Left ventricle myocardium superior (tissue), 1 donor: ENCODE measurements around the gene NEIL3. TPM values are rescaled to one million over a fixed set of nuclear protein-coding genes. Genes with fewer than 3 reads are reported as not detected.

Experiments used
- ATAC-seq: fragments of 200-7000 bp; cut with Tn5 transposase; one replicate; pipeline ENCODE4 v1.9.1; 2020; ENCODE audit warnings: mild to moderate bottlenecking, moderate library complexity
- DNase-seq: peaks from one replicate; pipeline ENCODE4 v3.0.0-alpha.2; 2020
- intact Hi-C: fragments of 100-400 bp; cut with micrococcal nuclease; formaldehyde crosslinking; loops from one replicate; pipeline ENCODE4 v1.11.0; 2022
- total RNA-seq: library from RNA; stranded (reverse); fragmentation: NEBNext Ultra II Directional; extraction: Animal tissue kit (Norgen Biotek cat#: 25700); gene quantifications from one replicate; pipeline ENCODE4 v1.2.1, GENCODE V29; 2021
- donor health status: DM: no; HTN: yes; CAD: no; lungs with severe emphysema.

Gene NEIL3
- total RNA-seq, 1 donor from 2014 or later: 0.10 TPM

DNA sequence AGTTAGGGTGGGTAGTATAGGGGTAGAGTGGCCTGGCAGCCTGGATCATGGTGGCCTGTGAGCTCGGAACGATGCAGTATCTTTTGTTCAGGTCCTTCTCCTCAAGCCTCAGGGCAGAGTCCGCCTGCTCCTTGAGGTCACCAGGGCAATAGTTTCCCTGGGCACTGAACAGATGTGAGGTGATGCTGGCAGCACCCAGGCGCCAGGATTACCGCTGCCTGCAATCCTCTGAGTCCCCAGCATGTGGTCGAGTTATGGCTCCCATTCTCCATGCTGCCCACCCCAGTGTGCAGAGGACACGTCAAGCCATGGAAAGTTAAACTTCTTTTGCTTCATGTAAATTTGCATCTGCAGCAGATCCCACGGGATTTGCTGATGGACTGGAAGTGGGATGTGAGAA is 38.7 kb downstream of the NEIL3 start:
- ATAC-seq: no peak
- no peak for DNase-seq
- intact Hi-C loops: no loop called here

DNA sequence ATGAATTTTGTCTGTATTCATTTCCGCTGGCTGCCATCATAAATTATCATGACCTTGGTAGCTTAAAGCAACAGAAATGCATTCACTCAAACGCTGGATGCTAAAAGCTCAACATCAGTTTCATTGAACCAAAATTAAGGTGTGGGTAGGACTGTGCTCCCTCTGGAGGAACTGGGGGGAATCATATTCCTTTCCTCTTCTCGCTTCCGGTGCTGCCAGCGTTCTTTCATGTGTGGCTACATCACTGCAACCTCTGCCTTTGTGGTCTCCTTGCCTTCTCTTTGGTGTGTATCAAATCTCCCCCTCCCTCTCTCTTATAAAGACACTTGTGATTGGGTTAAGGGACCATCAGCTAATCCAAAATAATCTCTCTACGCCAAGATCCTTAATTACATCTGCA is 39.5 kb downstream of the NEIL3 start:
- intact Hi-C loops: no loop called here

DNA sequence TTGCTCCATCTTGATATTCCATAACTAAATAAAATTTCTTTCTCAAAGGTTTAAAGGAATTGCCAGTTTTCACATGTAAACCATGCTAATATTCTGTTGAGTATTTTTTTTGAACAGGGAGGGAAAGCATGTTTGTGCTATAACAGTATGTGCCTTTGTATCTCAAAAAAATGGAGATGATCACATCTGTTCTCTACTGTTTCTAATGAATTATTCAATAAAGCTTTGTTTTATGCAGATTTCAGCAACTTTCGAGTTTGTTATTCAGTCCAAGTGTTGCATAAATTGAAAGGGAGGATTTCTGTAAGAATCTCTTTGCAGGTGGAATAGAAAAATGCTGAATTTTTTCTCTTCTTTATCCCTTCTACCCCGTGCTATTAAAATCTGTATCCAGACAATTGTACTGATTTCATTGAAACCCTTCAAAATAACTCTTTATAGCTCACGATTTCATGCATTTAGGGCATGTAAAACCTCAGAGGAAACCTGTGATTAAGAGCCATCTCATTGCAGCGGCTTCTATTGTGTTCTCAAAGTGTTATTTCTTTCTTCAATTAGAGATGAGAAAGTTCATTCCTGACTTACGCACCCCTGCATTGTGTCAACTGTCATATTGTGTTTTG is 42.1 kb downstream of the NEIL3 start:
- DNase-seq: no peak
- intact Hi-C loops: no loop called here
- ATAC-seq: no peak

More for the DNA sequence above, 39.5 kb downstream of the NEIL3 start:
- no peak for DNase-seq
- ATAC-seq: no peak

DNA sequence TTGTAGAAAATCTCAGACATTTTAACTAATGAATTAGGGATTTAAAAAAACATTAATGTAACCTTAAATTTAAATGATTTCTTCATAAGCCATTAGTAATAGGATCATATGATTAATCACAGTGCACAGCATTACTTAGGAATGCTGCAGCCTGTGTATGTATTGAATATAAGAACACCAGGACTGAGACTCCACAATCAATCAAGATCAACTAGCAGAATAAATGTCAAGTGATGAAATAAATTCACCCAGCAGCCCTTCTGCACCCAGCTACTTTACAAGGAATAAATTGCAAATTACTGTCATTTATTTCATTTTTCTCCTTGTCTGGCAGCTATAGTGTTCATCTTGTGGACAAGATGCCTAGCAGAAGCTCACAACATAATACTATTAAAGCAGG is 46.5 kb downstream of the NEIL3 start:
- DNase-seq (no peak), ATAC-seq (no peak)
- intact Hi-C loops: no loop called here

DNA sequence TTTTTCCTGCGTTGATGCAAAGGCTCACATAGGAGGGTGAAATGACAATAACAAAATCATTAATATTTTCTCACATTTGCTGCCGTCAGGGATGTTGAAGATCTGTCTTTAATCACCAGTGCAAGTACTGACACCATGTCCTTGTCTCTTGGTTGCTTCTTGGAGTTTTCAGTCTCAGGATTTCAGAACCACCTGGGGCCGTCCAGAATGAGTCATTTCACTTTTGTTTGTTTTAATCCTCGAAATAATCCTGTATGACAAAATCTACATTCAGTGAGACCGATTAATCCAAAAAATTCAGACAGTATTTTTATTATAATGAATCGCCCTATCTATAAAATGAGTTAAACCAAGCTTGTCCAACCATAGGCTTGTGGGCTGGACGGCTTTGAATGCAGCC is 47.2 kb downstream of the NEIL3 start:
- ATAC-seq: no peak
- DNase-seq: no peak
- intact Hi-C loops: no loop called here

DNA sequence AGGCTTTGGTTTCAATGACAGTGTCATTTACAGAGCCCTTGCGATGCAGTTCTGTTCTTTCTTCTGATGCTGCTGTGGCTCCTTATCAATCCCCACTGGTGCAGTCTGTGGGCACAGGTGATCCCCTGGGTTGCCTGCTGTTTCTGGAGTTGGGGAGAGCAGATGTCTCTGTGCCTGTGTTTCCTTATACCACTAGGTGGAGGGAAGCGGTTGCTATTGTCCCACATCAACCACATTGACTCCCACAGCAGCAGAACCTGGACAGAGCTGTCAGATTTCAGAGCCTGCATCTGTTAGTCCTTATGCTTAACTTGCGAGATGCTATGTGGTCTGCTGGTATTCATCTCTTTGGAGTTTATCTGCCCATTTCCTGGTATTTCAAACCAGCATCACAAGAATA is 57.7 kb downstream of the NEIL3 start:
- DNase-seq (no peak), ATAC-seq (no peak)
- intact Hi-C loops: no loop called here

DNA sequence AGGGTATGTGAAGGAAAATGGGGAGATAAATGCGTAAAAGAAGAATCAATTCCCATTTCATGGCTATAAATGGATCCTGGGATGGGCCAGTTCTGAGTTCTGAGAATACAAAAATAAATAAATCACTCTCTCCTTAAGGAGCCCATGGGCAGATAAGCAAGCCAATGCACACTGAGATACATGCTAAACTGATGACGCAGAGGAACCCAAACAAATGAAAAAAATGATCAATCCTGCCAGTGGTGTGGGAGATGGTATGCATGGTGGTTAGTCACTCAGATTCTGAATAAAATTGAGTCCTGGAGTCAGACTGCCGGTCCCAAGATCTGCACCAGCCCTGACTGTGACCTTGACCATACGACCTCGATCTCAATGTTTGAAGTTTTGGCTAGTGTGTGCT is 59.7 kb downstream of the NEIL3 start:
- ATAC-seq (no peak), DNase-seq (no peak)
- intact Hi-C loops: no loop called here

DNA sequence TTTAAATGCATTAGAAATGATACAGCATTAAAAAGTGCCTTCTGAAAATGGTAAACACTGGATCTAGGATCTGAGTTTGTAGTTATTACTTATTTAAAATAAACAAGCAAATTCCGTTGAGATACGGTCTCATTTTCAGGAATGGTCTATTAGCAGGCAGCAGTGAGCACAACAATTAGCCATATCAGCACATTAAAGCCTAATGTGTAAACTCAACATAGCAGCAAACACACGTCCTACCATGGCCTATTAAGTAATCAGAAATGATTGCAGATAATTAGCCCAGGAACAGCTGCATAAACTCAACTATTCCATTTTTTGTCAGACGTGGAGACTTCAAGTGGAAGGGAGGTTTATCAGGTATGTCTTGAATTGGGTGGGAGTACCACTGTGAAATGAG is 61.8 kb downstream of the NEIL3 start:
- intact Hi-C loops: no loop called here
- ATAC-seq: no peak
- no peak for DNase-seq

DNA sequence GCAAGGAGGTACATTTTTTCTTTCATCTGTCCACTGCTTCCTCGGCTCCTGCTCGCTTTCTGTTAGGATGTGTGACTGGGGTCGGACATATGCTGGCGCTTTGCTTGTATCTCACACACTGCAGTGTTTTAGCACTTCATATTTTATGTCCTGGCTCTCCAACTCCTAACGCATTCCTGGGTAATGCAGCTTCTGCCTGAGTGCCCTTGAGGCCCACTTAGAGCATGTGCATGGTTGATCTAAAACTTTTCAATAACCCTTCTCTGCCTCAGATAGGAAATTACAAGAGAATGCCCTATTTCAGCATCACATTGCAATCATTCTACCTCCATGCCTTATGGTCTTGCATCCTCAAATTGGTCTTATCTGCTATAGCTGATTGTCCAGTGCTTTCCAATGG is 65.3 kb downstream of the NEIL3 start:
- ATAC-seq (no peak), DNase-seq (no peak)
- intact Hi-C loops: no loop called here

DNA sequence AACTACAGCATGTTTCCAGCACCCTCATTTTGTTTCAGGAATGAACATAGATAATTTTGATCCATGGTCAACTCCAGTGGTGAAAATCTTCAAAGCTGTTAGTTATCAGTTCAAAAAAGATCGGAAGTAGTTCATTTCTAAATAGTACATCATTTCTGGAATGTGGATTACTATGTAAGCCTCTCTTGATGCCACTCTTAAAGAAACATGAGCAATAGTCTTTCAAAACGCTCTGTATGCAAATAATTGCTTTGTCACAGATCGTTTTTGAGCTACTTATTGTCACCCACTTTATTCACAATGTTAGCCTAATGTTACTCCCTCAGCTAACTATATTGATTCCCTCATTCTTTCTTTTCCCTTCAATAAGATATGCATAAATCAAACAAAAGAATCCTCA is 65.7 kb downstream of the NEIL3 start:
- intact Hi-C loops: no loop called here
- ATAC-seq (no peak), DNase-seq (no peak)

DNA sequence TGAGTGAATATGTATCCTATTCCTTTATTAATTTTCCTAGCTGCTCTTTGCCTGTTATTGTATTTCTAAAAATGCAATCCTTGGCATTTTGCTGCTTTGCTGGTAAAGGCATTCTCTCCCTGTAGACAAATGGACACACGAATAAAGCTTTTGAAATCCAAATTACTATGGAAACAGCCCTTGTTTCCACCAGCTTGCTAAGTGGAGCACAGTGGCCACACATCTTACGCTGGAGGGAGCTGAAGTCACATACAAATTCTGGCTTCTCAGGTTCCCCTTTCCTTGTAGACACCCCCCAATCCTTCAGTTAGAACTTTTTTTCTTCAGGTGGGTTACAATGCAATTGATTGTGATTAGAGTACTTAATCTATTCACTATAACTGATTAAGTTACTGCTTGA is 66.3 kb downstream of the NEIL3 start:
- DNase-seq: no peak
- no peak for ATAC-seq
- intact Hi-C loops: no loop called here

DNA sequence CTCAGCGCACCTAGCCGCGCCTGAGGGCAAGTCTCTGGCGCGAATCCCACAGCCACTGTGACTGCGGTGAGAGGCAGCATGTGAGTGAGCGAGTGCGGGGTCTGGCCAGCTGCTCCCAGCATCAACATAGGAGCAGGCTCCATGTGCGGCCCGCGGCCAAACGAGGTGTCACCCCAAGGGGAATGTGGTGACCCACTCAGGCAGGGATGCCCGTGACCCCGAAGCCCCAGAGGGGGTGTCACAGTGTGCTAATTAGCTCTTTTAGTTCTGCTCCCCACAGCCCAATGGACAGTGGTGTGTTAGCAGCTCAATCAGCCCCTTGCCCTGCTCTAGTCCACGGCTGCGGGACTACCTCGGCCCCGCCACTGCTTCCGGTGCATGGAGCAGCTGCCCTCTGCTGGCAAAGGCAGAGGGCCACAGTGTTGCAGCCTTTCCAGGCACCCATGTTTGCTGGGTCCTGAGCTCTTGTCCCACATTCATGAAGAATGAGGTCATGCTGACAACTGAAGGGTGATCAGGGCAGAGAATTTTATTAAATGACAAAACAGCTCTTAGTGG is 71.1 kb downstream of the NEIL3 start:
- ATAC-seq (no peak), DNase-seq (no peak)
- intact Hi-C loops: no loop called here

DNA sequence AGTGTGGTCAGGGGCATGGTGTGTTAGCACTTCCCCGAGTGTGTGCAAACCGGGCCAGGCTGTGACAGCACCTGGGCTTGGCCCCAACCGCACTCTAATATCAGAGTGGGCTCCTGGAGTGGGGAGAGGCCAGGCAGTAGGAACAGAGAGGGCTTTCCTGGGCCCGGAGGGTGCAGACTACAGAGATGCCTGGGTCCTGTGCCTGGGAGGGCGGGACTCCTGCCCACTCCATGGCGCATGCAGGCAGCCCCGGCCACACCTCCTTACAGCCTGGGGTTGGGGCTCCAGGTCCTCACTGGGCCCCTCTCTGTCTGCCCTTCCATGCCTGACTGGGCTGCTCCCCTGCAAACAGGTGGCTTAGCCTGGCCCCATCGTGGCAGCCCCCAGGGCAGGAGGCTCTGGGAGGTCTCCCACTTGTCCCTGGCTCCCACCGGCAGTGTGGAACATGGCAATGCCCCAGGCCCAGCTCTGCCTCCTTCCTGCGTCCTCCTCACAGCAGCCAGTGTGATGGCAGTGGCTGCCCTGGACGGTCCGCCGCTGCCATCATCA is 72.2 kb downstream of the NEIL3 start:
- intact Hi-C loops: no loop called here
- DNase-seq: no peak
- ATAC-seq: no peak

DNA sequence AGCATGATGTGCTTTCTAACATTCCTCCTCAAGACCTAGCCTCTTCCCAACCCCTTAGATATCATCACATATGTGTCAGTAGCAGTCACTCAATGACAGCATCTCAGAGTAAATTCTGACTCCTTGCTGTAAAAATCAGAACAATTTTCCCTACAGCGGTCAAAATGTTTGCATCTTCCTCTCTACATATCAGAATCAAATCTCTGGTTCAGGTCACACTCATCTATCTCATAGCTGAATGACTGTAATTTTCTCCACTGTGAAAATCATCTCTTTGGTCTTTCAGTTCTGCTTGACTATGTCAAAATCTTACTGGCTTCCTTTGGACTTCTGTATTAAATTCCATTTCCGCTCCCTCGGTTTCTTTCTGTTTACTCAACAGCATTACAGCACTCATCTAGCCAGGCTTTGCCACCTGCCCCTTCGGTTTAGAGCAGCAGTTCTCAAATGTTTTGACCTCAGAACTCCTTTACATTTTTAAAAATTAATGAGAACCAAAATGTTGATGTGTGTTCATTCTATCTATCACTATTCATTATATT is 75.3 kb downstream of the NEIL3 start:
- ATAC-seq: no peak
- intact Hi-C loops: no loop called here

DNA sequence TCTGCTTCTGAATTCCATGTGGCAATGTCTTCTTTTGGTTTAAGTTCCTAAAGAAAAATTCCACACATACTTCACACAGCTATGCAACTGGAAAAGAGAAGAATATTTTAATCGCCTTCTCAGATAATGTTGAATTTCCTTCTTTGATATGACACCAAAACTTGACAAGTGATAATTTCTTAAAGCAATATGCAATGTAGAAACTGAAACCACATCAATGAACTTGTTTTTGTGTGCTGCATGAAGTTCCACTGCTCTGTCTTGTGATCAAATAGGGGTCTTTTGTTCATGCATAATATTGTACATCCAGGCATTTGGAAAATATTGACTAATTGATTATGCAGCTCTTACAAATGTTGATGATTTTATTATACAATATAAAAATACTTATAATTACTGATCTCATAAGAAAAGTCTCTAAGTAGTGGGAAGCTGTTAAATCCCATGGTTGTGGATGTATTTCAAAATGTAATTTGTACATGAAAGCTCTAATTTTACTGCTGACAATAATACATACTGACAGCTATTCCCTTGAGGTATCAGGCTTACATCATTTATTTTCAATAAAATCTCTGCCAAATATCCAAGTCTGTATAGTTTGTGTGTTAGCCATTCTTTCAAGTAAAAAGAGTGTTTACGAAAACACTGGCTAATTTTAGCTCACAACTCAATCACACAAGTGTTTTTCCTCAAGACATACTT is 76.1 kb downstream of the NEIL3 start:
- no peak for DNase-seq
- no peak for ATAC-seq
- intact Hi-C loops: no loop called here

More for the DNA sequence above, 75.3 kb downstream of the NEIL3 start:
- DNase-seq: no peak

DNA sequence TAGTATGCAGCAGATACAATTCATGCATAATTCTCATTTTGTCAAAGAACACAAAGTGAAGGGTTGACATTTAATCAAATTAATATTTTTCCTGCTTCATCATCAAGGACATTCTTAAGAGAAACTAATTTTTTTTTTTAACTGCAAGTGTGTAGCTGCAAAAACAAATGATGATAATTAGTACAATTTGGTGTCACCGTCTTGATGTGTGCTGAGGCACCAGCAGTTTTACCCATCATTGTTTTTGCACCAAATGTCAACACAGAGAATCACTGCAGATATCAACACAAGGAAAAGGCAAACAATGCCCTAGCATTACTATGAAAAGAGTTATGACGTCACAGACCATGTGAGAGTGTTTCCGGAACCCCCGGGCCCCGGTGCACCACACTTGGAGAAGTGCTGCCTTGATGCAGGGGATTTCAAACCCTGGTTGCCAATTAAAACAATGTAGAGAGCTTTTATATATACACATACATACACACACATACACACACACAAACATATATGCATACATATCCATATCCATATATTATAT is 76.7 kb downstream of the NEIL3 start:
- no peak for DNase-seq
- no peak for ATAC-seq
- intact Hi-C loops: no loop called here

DNA sequence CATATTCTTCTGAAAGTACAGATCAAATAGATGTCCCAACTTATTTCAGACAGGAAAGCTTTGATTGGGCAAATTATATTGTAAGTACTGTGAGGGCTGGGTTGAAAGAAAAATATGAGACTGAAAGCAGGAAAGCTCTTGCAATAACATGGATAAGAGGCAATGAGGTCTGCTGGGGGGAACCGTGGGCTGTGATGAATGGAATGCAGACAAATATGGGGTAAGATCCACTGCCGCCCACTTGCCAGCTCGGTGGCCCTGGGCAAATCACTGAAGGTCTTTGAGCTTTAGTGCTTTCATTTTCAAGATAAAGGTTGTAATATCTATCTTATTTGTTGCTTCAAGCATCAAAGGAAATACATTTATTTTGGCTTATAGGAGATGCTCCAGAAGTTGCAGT is 81.6 kb downstream of the NEIL3 start:
- intact Hi-C loops: no loop called here
- ATAC-seq (no peak), DNase-seq (no peak)

DNA sequence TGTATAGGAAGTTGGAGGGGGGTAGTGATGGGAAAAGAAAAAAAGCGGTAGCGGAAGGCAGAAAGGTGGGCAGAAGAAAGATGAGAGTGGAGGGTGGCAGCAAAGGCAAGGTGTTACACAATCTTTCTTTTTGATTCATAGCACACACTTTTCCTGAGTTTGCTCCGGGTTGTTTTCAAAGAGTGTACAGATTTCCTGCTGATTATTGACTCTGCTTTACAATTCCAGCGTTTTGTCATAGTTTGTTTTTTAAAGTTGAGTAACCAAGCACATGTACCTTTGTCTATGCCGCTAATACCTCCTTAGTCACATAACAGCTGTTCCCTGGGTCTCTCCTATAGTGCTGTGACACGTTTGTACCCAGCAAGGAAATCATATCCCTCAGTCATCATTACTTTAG is 82.3 kb downstream of the NEIL3 start:
- ATAC-seq: no peak
- intact Hi-C loops: no loop called here

DNA sequence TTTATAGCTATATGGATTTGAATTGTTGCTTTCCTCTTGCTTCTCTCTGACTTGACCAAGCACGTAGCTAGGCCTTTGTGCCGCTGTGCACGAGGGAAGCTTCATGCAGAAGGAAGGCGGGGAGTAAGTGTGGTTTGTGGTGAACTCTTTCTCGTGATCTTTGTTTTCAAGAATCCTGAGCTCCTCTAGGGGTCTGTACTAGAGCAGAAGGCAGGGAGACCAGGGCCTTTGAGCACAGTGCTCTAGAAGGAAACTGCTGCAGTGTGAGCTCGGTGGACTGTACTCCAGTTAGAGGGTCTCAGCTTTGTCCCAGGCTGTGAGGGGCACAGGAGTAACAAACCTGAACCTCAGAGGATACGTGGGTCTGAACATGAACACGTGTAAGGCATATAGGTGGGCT is 83.6 kb downstream of the NEIL3 start:
- DNase-seq (no peak), ATAC-seq (no peak)
- intact Hi-C loops: no loop called here

More for the DNA sequence above, 82.3 kb downstream of the NEIL3 start:
- DNase-seq: no peak

DNA sequence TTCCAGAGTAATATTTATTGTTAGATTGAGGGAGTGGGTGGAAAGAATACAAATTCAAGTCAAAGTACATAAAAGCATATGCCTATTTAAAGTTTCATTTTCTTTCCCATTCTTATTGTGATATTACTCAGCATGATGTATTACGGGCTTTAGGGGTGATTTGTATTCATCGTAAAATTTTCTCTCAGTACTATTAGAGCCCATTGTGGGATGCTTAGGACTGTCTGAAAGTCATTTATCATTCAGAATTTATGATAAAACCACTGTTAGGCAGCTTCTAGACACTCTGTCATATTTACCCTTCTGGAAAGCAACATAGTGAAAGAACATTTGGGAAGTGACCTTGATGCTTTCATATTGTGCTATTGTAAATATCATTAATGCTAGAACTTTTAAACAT is 86.7 kb downstream of the NEIL3 start:
- DNase-seq (no peak), ATAC-seq (no peak)
- intact Hi-C loops: no loop called here
